Measurements from ENCODE around the gene TBR1.

The TBR1 gene

DNA sequence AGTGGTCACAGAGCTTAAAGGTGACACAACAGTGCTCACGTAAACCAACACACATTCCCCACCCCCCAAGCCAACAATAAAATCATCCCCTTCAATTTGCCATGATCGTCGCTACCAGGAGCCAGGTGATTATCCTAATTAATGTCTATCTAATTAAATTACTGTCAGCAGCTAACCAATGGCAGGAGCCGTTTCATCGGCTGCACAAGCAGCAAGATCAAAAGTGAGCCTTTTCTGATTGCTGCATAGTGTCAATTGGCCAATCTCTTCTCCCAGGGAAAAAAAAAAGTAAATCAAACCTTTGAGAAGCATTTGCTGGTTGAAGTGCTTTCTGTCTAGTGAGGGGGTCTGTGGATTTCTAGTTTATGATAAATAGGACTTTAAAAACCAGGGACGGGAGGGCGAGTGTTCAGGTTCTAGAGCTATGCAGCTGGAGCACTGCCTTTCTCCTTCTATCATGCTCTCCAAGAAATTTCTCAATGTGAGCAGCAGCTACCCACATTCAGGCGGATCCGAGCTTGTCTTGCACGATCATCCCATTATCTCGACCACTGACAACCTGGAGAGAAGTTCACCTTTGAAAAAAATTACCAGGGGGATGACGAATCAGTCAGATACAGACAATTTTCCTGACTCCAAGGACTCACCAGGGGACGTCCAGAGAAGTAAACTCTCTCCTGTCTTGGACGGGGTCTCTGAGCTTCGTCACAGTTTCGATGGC is at the start of gene TBR1:
TBR1 (plus strand) TSS at position 311 of the 721 bp plus-strand sequence; CDS start at position 425, 114 bp downstream.
- DNase-seq (ENCODE audit: extremely low spot score, insufficient read length, low read depth) (no peak), FAIRE-seq (no peak)

DNA sequence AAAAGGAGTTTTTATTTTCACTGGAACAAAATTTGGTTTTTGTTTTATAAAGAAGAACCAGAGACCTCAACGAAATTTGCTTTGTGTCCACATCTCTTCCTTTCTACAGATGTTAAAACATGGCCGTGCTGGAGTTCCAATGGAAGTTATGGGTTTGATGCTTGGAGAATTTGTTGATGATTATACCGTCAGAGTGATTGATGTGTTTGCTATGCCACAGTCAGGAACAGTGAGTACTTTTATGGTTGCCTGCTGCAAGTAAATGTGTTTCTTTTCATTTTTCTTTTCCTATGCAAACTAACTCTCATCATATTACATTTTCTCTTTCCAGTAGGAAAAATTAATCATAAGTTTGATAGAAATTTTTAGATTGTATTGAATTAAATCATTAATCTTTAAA is 48.4 kb upstream of the TBR1 start:
- FAIRE-seq = no peak

DNA sequence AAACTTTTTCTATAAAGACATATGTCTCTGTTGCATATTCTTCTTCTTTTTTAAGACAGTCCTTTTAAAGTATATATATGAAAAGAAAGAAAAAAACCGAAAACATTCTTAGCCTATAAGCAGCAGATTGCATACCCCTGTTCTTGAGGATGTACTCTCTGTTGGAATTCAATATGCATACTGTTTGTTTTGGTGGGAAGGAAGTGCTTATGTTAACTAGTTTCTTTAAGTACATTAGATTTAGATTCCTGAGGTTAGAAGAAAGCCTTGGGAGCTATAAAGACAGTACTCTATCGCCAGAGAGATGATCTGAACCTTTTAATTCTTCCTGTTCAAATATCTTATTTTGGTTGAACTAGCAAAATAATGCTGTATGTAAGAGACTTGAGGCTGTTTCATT is 46.8 kb upstream of the TBR1 start:
- DNase-seq (ENCODE audit: extremely low spot score, insufficient read length, low read depth) (no peak), FAIRE-seq (no peak)

More for the DNA sequence above, 48.4 kb upstream of the TBR1 start:
- DNase-seq (ENCODE audit: extremely low spot score, insufficient read length, low read depth) = no peak

DNA sequence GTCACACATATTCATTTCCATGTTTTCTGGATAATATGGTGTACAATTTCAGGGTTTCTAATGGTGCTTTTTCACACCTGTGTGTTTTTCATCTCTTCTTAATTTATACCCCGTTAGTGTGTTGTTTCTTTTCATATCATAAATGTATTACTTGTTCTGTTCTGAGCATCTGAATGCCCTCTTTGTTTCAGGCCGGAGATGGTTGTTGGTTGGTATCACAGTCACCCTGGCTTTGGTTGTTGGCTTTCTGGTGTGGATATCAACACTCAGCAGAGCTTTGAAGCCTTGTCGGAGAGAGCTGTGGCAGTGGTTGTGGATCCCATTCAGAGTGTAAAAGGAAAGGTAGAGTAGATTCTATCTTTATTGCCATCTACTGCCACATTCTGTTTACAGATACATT is 45.1 kb upstream of the TBR1 start:
- DNase-seq (ENCODE audit: extremely low spot score, insufficient read length, low read depth) = no peak
- no peak for FAIRE-seq

DNA sequence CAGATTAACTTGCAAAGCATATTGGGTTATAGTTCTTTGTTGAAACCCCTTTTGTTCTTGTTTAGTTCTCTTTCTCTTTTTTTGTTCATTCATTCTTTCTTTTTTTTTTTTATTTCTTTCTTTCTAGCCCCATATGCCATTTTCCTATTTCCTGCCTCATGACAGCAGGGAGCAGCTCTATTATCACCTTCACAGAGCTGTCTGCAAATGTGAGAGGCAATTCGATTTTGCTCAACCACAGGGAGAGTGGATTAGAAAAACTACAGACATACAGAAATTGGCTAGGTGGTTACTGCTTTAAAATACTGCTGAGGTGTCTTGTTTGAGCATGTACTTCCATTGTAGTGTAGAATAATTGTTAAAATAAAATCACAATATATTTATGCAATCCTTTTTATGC is 44.2 kb upstream of the TBR1 start:
- DNase-seq (ENCODE audit: extremely low spot score, insufficient read length, low read depth) = no peak
- no peak for FAIRE-seq

DNA sequence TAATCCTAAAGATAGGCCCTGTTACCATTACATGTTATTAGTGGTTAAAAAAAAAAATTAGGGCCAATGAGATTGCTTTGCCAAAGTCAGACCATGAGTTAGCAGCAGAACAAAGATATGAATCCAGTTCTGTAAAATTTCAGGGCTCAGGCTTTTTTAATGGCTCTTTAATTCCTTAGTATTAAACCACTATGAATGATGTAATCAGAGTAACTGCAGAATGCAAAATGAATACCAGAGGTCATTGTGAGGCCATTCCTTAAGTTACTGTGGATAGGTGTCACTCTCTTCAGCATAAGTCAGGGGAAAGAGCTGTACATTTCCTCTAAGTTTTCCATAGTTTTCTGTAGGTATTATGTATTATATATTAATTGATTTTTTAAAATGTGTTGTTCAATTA is 42.2 kb upstream of the TBR1 start:
- no peak for DNase-seq (ENCODE audit: extremely low spot score, insufficient read length, low read depth)
- no peak for FAIRE-seq

GRCh38 chr2:161374446-161374845 is 41.7 kb upstream of the TBR1 start:
- no peak for FAIRE-seq
- DNase-seq (ENCODE audit: extremely low spot score, insufficient read length, low read depth) = no peak

GRCh38 chr2:161379740-161380139 is 36.4 kb upstream of the TBR1 start:
- DNase-seq (ENCODE audit: extremely low spot score, insufficient read length, low read depth) = no peak
- no peak for FAIRE-seq

GRCh38 chr2:161381546-161381945 is 34.6 kb upstream of the TBR1 start:
- DNase-seq (ENCODE audit: extremely low spot score, insufficient read length, low read depth) = no peak
- peak; percentile 9 for FAIRE-seq

DNA sequence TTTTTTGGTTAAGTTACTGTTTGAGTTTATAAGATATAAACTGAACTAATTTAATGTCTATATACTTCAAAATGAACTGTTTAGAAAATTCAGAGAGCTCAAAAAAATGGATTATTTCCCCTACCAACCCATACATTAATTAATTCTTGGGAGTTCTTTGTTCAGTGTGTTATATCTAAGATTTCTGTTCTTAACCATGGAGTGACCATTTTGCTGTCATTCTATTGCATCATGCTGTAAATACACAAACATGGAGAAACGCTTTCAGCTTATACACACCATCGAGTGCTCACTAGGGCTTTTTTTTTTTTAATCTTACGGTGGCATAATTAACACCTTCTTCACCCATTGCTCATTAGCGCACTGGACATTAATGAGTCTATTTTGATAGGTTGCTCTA is 33.4 kb upstream of the TBR1 start:
- DNase-seq (ENCODE audit: extremely low spot score, insufficient read length, low read depth) (no peak), FAIRE-seq (no peak)

GRCh38 chr2:161384864-161385263 is 31.2 kb upstream of the TBR1 start:
- FAIRE-seq = peak; percentile 83

DNA sequence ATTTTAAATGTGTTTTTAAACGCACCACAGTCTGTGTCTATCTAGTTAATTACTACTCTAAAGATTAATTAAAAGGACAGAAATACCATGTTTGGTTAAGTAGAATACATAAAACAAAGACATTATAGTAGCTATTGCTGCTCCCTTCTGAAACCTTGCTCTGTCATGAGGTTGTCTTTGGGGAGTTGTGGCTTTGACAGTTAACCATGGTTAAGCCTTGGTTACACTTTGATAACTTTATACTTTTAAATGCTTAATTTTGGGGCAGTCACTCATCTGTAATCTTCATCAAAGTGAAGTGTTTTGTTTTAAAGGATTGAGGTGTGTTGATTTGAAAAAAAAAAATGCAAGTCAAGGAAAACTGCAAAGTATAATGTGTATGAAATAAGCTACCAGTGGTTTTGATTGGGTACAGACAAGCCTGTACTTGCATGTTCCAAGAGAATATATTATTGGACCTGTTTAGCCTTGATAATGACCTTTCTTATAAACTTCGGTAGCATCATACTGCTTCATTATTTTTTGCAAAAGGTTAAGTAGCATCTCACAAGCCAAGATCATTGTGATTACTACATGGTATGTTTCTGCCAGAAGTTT is 29.8 kb upstream of the TBR1 start:
- FAIRE-seq = peak; percentile 78

More at GRCh38 chr2:161384864-161385263, 31.2 kb upstream of the TBR1 start:
- no peak for DNase-seq (ENCODE audit: extremely low spot score, insufficient read length, low read depth)

GRCh38 chr2:161388146-161388779 is 27.8 kb upstream of the TBR1 start:
- DNase-seq (ENCODE audit: extremely low spot score, insufficient read length, low read depth) (no peak), FAIRE-seq (peak; percentile 61)

More for the DNA sequence above, 29.8 kb upstream of the TBR1 start:
- no peak for DNase-seq (ENCODE audit: extremely low spot score, insufficient read length, low read depth)

- FAIRE-seq = no peak
- no peak for DNase-seq (ENCODE audit: extremely low spot score, insufficient read length, low read depth)
These were observed 24.2 kb upstream of the TBR1 start for GRCh38 chr2:161391737-161392506.

- FAIRE-seq (no peak), DNase-seq (ENCODE audit: extremely low spot score, insufficient read length, low read depth) (no peak)
These were observed 16.0 kb upstream of the TBR1 start for GRCh38 chr2:161400076-161400475.

- DNase-seq (ENCODE audit: extremely low spot score, insufficient read length, low read depth) = no peak
- FAIRE-seq = no peak
These were observed 13.8 kb upstream of the TBR1 start for GRCh38 chr2:161402297-161402696.

GRCh38 chr2:161406316-161406715 is 9.8 kb upstream of the TBR1 start:
- DNase-seq (ENCODE audit: extremely low spot score, insufficient read length, low read depth) = no peak
- no peak for FAIRE-seq

DNA sequence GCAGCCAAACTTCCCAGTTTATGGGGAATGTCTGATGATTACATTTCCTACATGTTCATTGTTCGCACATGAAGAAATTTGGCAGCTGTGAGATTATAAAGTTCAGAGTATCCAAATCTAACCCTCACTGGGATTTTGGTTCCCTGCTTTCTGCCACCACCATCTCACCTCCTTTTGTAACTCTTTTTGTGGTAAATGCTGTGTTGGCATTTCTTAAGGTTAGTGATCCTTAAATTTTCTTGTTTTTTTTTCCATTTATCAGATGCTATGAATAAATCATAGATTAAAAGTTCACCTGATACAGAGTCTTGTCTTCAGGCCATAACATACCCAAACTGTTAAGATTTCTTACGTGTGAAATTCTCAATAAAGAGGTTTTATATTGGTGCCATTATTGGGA is 8.5 kb upstream of the TBR1 start:
- no peak for FAIRE-seq
- no peak for DNase-seq (ENCODE audit: extremely low spot score, insufficient read length, low read depth)

GRCh38 chr2:161409308-161409907 is 6.7 kb upstream of the TBR1 start:
- FAIRE-seq = no peak

GRCh38 chr2:161412346-161412745 is 3.8 kb upstream of the TBR1 start:
- FAIRE-seq (no peak), DNase-seq (ENCODE audit: extremely low spot score, insufficient read length, low read depth) (no peak)

More at GRCh38 chr2:161409308-161409907, 6.7 kb upstream of the TBR1 start:
- no peak for DNase-seq (ENCODE audit: extremely low spot score, insufficient read length, low read depth)

All from GM18507 (cell line).